ENCODE results near the gene NUDT7.

NUDT7 gene

GRCh38 chr16:77788181-77789084, 66.1 kb downstream of the NUDT7 start, which contains the start of gene VAT1L:
Gene VAT1L (plus strand): TSS chr16:77788564. CDS start chr16:77788683, 119 bp downstream.
- no peak for TF ChIP-seq CTCF (IDR thresholded peaks at IDR 0.05; ENCODE audit: low read depth, low read length, missing control alignments)
- no peak for DNase-seq (ENCODE audit: low read depth)
- peak within 1 kb of the TSS; percentile 14; the same call in 1 of the 2 replicates for H3K4me3 ChIP-seq (ENCODE audit: low read depth, low read length)

GRCh38 chr16:77789085-77790008, 67.0 kb downstream of the NUDT7 start:
- no peak for DNase-seq (ENCODE audit: low read depth)
- H3K4me3 ChIP-seq (ENCODE audit: low read depth, low read length) = no peak overlapping the region
- no peak for TF ChIP-seq CTCF (IDR thresholded peaks at IDR 0.05; ENCODE audit: low read depth, low read length, missing control alignments)

- DNase-seq (ENCODE audit: low read depth) = no peak
- H3K4me3 ChIP-seq (ENCODE audit: low read depth, low read length) = no peak overlapping the region
- TF ChIP-seq CTCF (IDR thresholded peaks at IDR 0.05; ENCODE audit: low read depth, low read length, missing control alignments) = no peak
Measured at GRCh38 chr16:77790009-77790372, 67.7 kb downstream of the NUDT7 start.

- no peak for DNase-seq (ENCODE audit: low read depth)
- H3K4me3 ChIP-seq (ENCODE audit: low read depth, low read length) = no peak overlapping the region
- no peak for TF ChIP-seq CTCF (IDR thresholded peaks at IDR 0.05; ENCODE audit: low read depth, low read length, missing control alignments)
Measured at GRCh38 chr16:77790912-77791311, 68.6 kb downstream of the NUDT7 start.

Data from GM12864 (cell line).